ENCODE data around the gene PTGER3.
A peak's percentile ranks its signal among the peaks of the same experiment; 100 is the strongest.

PTGER3 gene

DNA sequence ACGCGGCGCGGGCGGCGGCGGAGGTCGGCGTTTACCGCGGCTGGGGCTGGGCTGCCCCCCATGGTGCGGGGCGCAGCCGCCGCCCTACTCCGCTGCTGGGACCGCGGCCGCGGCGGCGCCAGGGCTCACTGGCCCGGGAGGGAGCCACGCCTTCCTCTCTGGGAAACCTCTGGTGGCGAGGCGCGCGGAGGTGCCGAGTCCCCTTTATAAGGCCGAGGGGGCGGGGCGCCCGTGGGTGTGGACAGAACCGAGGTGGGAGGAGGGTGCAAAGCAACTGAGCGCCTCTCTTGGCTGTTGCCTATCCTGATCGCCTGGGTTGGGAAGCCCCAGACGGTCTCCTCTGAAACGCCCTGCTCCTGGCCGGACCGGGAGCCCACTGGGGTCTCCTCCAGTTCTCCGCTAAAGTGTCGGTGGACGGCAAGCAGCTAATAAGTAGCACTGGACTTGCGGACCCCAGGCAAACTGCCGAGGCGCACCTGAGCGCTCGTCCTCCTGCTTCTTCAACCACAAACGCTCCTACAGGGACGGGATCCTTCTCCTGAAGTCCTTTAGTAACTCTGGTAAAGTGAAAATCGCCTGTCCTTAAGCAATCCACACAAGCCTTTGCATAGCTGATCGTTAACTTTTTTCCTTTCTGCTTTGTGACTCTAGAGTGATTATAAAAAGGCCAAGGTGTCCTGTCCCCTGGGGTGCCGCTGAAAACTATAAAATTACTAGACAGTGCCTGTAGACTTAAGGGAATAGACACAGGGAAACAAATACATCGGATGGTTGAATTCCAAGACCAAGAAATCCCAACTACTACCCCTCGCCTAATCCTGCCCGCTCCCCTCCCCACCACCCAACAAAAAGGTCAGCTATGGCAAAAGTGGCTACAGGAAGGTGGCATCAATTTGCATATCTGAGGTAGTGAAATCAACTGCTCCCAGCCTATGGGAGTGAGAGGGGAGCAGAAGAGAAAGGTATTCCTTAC, at the start of gene PTGER3:
TSS of gene PTGER3 (minus strand) at position 182 of the 973 bp plus-strand sequence. CDS start 239 bp downstream, outside the sequence.
- FAIRE-seq, result no peak

- FAIRE-seq, result no peak
Observed at GRCh38 chr1:71094913-71095312, 47.3 kb upstream of the PTGER3 start.

DNA sequence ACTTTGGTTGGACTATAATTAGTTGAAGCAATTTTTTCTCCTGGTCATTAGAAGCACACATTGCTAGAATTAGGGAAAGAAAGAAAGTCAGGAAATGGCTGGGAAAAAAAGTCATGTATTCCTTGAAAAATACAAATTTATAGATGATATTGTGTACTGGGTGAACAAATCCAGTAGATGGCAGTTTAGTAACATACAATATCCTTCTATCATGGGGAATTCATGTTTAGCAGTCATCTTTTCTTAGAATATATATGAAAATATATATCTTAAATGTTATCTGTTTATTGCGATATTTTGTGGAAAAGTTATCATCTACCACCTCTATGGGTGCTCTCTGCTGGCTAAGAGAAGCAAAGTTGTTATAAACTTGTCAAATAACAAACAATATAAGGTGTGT, 46.3 kb upstream of the PTGER3 start:
- peak; percentile 10 for FAIRE-seq

DNA sequence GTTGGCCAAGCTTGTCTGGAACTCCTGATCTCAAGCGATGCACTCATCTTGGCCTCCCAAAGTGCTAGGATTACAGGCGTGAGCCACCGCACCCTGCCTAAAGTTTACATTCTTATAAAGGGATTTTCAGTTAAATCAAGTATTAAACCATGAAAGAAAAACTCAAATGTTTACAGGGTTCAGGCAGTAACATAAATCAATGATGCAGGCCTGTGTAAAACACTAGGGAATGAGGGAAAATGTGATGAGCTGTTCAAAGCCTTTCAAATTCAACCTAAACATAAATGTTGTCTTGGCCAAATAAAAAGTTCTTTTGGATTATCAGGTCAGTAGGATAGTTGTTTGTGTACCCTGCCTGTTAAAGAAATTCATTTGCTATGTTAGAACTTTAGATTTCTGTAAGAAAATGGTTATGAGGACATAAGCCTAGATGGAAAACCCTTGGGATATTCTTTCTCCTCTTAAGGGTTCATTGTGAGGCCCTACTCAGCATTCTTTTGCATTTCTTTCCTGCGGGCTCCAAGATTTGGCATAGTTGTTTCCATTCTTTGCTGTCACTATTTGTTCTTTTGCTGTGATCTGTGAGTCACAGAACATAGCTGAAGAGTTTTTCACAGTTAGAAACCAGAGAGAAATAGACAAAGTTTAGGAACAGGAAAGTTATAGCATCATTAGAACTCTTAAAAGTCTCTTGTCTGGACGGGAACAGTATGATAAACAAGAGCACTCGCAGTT, 42.1 kb upstream of the PTGER3 start:
- no peak for FAIRE-seq

DNA sequence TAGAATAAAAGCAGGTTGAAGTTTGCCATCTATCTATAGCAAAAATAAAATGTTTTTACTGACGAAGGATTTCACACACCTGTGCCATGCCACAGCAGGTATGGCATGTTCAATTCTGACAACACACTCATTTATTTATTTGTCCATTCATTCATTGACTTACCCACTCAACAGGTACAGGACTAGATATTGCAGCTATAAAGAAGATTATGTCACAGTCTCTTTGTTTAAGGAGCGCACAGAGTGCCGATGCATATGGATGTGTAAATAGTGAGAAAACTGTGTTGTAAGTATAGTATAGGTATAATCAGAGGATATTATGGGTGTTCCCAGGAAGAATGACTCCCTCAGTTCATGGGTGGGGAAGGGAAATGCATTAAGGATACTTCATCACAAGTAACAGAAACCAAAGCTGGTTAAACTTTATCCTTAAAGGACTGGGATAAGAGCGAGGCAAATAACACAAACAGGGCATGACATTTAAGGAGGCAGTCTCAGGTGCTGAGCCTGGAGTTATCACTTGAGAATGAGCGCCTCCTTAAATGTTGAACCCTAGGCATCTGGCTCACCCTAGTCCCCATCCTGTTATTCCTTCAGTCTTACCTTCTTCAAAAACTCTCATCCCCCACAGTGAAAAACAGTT, 41.1 kb upstream of the PTGER3 start:
- FAIRE-seq, result peak; percentile 71

- FAIRE-seq, result no peak
Observed at GRCh38 chr1:71087713-71088112, 40.1 kb upstream of the PTGER3 start.

GRCh38 chr1:71087060-71087459, 39.4 kb upstream of the PTGER3 start:
- FAIRE-seq, result no peak

DNA sequence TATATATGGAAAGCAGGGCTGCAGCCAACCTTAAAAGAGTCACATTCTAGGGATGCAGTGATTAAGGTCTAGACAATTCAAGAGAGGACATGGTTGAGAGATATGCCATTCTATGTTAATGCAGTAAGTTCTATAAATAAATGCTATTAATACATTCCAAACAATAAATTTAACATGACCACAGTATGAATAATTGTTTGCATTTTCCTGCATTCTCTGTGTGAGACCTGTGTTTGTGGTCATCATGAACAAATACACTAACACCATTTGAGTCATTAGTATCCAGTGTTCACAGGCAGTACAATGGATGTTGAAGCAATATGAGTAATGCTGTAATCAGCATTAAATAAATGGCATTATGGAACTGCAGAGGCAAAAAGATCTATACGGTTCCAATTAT, 38.7 kb upstream of the PTGER3 start:
- FAIRE-seq, result no peak

GRCh38 chr1:71083271-71083670, 35.7 kb upstream of the PTGER3 start:
- FAIRE-seq, result no peak

DNA sequence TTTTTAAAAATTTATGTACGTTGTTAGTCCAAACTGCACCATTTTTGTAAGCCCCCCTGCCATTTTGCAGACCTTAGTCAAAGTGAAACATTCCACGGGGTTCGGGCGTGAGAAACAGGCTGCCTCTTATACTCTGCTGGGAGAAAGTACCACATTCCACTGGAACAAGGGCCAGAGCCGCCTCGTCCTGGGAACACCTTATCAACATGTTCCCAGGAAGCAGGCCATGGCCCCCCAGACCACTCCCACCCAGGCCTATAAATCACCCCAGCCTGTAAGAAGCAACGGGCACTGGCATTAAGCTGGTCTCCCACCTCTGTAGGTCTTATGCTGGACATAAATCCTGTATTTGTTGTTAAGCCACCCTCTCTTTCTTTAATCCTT, 34.1 kb upstream of the PTGER3 start:
- no peak for FAIRE-seq

GRCh38 chr1:71080739-71081696, 33.4 kb upstream of the PTGER3 start, which contains the start of gene ZRANB2:
TSS of gene ZRANB2 (minus strand) at chr1:71081035. CDS start at chr1:71080995, 40 bp downstream.
- peak; percentile 97 for FAIRE-seq

GRCh38 chr1:71080230-71080738, 32.7 kb upstream of the PTGER3 start:
- no peak for FAIRE-seq

GRCh38 chr1:71074681-71075080, 27.1 kb upstream of the PTGER3 start:
- no peak for FAIRE-seq

GRCh38 chr1:71072273-71072672, 24.7 kb upstream of the PTGER3 start:
- peak; percentile 21 for FAIRE-seq

DNA sequence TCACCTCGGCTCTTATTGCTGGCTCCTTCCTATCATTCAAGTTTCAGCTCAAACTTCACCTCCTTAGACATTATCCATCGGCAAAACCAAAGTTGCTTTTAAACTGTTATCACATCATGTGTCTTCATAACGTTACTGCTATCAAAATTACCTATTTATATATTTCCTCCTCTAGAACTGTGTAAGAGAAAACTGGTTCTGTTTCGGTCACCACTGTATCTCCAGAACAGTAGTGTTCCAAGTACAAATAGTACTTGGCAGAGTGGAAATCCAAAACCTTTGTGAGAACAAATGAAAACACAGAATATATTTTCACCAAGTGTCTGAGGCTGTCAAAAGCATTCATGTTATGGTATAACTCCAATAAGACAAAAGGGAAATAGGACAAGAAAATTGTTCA, 24.1 kb upstream of the PTGER3 start:
- FAIRE-seq, result no peak

- no peak for FAIRE-seq
Observed at GRCh38 chr1:71068325-71069240, 21.0 kb upstream of the PTGER3 start.

- no peak for FAIRE-seq
Observed at GRCh38 chr1:71054791-71055190, 7.2 kb upstream of the PTGER3 start.

DNA sequence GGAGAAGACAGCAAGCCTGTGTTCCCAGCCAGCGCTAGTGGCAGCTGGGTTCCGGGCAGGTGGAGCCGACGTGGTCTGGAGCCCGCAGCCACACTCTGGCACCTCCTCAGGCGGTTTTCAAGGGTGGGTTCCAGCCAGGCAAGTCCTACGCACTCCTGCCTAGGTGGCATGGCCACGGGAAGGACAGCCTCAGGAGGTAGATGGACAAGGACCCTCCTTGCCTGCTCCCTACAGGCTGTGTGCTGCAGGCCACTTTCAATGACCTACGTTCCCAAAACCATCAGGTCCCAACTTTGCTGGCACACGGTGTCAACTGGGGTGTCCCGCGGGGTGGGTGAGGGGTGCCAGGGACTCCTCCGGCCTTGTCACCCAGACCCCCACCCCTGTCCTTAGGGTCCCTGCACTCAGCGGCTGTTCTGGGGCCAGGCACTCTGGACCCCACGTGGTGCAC, 6.7 kb upstream of the PTGER3 start:
- no peak for FAIRE-seq

- FAIRE-seq, result no peak
Observed at GRCh38 chr1:71053758-71054157, 6.1 kb upstream of the PTGER3 start.

DNA sequence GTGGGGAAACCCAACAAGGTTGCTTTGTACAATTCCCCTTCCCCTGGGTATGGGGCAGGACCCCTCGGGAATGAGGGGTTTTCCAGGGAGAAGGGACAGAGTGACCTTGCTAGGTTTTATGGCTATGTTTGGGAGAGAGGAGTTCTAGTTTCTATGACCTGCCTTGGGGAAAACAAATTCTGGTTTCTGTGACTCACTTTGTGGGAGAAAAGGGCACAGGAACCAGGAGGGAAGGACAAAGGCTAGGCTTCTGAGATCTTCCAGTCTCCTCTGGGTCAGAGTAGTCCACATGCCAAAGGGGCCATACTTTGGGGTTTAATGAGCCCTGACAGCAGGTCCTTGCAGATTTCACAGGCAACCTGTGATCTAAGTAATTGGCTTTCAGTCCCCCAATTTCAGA, 5.5 kb upstream of the PTGER3 start:
- no peak for FAIRE-seq
